ENCODE measurements around the gene EHF.

- TF ChIP-seq CTCF (IDR thresholded peaks at IDR 0.05) (no peak), POLR2AphosphoS5 (IDR thresholded peaks at IDR 0.05; ENCODE audit: insufficient read depth in 1 of 2, low read depth in 1 of 2) (no peak)
Measured at GRCh38 chr11:34621876-34622275, 983 bp downstream of the EHF start.

Data from vagina (tissue), 2 donors.